Upper lobe of right lung (tissue), 1 donor: Measurements from ENCODE around the gene CD244. TPM values are rescaled to one million over a fixed set of nuclear protein-coding genes. Genes with fewer than 3 reads are reported as not detected.

ENCODE experiments used
- ATAC-seq: fragments of 200-7000 bp; cut with Tn5 transposase; one replicate; pipeline ENCODE4 v1.9.1; 2020; ENCODE audit warnings: mild to moderate bottlenecking, moderate library complexity
- DNase-seq: peaks from one replicate; pipeline ENCODE4 v3.0.0-alpha.2; 2020
- H3K27ac ChIP-seq: fragments of 200-600 bp; one replicate; pipeline ENCODE4 v1.8.0; 2022
- H3K27me3 ChIP-seq: fragments of 200-600 bp; one replicate; pipeline ENCODE4 v1.8.0; 2022; ENCODE audit warnings: mild to moderate bottlenecking
- H3K36me3 ChIP-seq: fragments of 200-600 bp; one replicate; pipeline ENCODE4 v1.8.0; 2022
- H3K4me1 ChIP-seq: fragments of 200-600 bp; one replicate; pipeline ENCODE4 v1.8.0; 2022
- H3K4me3 ChIP-seq: fragments of 200-600 bp; one replicate; pipeline ENCODE4 v1.8.0; 2022; ENCODE audit warnings: mild to moderate bottlenecking
- H3K9me3 ChIP-seq: fragments of 200-600 bp; one replicate; pipeline ENCODE4 v1.8.0; 2022
- intact Hi-C: fragments of 100-400 bp; cut with DNase I; formaldehyde crosslinking; loops from one replicate; pipeline ENCODE4 v1.11.0; 2022
- long read RNA-seq: library from polyadenylated mRNA; unstranded; transcript quantifications from one replicate; pipeline ENCODE4 v2.0.0, GENCODE V29; 2021
- total RNA-seq: library from RNA; stranded (reverse); fragmentation: NEBNext Ultra II Directional; extraction: Animal tissue kit (Norgen Biotek cat#: 25700); gene quantifications from one replicate; pipeline ENCODE4 v1.2.1, GENCODE V29; 2021
- TF ChIP-seq, protein P1 (sequence below): fragments of 200-600 bp; IDR thresholded peaks from one replicate; pipeline ENCODE4 v1.8.0; 2022; ENCODE audit warnings: antibody characterized with exemption
- donor health status: DM: no; HTN: yes; CAD: no; lungs with severe emphysema.

CD244 gene, protein sequence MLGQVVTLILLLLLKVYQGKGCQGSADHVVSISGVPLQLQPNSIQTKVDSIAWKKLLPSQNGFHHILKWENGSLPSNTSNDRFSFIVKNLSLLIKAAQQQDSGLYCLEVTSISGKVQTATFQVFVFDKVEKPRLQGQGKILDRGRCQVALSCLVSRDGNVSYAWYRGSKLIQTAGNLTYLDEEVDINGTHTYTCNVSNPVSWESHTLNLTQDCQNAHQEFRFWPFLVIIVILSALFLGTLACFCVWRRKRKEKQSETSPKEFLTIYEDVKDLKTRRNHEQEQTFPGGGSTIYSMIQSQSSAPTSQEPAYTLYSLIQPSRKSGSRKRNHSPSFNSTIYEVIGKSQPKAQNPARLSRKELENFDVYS
- 3.0 TPM for total RNA-seq
- long read RNA-seq, partial matches to known transcripts: 0 of 1 reads
- long read RNA-seq, other reads (novel, unspliced or antisense): 0 of 1 reads

DNA sequence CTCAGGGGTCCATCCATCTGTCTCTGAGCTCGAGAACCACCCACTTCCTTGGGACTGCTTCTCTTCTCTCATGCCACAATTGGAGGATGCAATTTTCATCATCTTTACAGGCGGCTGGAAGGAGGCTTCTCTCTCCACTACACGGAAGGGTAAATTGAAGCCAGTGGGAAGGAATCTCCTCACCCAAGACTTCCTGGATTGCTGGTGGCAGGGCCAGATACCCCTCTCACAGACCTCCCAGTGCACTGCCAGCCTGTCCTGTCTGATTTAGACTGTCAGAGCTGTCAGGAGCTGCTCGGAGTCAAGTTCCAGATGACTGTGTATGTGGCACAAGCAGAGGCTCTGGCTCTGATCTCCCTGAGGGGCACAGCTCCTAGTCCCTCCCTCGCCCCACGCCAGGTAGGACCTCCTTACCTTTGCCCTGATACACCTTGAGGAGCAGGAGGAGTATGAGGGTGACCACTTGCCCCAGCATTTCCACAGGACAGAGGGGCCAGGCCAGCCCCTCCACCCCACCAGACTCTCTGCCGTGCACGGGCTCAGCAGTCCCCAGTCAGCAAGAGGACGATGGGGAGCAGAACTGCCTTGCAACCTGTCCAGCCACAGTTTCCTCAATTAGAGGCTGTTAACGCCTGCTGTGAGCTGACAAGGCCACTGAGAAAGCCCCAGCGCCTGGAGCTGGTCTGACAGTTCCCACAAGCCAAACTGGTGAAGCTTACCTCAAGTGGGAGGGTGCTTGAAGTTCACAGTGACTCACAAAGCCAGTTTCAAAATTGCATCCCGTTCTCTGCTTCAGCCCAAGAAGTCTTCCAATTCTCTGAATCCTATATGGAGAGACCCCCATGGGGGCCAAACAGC lies at the start of gene CD244:
Gene CD244, minus strand, starts transcription at position 685 of the 858 bp plus-strand sequence. Its CDS starts 210 bp downstream, at position 475.
- ATAC-seq: peak; percentile 90
- intact Hi-C loops: no loop called here
- peak within 1 kb of the TSS; percentile 37 for H3K27ac ChIP-seq
- peak within 1 kb of the TSS; percentile 25 for H3K4me3 ChIP-seq
- no peaks in the 10 kb centered on the region for H3K9me3 ChIP-seq
- TF ChIP-seq, protein P1, sequence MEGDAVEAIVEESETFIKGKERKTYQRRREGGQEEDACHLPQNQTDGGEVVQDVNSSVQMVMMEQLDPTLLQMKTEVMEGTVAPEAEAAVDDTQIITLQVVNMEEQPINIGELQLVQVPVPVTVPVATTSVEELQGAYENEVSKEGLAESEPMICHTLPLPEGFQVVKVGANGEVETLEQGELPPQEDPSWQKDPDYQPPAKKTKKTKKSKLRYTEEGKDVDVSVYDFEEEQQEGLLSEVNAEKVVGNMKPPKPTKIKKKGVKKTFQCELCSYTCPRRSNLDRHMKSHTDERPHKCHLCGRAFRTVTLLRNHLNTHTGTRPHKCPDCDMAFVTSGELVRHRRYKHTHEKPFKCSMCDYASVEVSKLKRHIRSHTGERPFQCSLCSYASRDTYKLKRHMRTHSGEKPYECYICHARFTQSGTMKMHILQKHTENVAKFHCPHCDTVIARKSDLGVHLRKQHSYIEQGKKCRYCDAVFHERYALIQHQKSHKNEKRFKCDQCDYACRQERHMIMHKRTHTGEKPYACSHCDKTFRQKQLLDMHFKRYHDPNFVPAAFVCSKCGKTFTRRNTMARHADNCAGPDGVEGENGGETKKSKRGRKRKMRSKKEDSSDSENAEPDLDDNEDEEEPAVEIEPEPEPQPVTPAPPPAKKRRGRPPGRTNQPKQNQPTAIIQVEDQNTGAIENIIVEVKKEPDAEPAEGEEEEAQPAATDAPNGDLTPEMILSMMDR: no peak
- peaks cover 7% of the 10 kb centered on the region for H3K4me1 ChIP-seq
- no peaks in the 10 kb centered on the region for H3K27me3 ChIP-seq
- peak; percentile 72 for DNase-seq
- H3K36me3 ChIP-seq: no peaks in the 10 kb centered on the region

DNA sequence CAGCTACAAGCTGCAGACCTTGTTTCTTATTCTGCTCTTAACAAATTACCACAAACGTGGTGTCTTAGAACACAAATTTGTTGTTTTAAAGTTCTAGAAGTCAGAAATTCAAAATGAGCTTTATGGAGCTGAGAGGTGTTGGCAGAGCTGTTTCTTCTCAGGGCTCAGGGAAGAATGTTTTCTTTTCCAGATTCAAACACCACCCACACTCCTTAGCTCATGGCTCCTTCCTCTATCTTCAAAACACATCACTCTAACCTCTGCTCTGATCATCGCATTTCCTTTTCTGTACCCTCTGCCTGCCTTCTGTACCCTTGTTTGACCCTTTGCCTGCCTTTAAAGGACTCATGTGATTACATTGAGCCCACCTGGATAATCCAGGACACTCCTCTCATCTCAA lies 49.2 kb upstream of the CD244 start:
- Histone ChIP-seq H3K9me3 (no peaks in the 10 kb centered on the region), H3K27me3 (peaks cover 8% of the 10 kb centered on the region), H3K4me3 (no peak overlapping the region), H3K36me3 (no peaks in the 10 kb centered on the region), H3K4me1 (peaks cover 6% of the 10 kb centered on the region), H3K27ac (no peak overlapping the region)
- intact Hi-C loops: no loop called here
- TF ChIP-seq, protein P1: no peak
- DNase-seq (no peak), ATAC-seq (peak; percentile 22)

DNA sequence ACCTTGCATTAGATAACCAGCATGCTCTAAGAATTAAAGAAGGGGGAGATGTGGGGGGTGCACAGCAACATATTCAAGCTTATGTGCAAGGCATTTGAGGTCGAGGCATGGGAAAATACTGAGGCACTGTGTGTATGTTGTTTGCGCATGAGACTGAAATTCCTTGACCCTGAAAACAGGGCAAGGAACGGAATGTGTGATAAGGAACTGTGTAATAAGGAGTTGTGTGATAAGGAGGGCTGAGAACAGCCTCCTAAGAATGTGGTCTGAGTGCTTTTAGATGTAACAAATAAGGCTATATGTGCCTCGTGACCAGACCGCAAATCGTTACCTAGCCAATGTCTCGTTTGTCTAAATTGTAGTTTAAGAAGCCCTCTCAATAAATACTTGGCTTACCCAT lies 48.8 kb upstream of the CD244 start:
- Histone ChIP-seq H3K9me3 (no peaks in the 10 kb centered on the region), H3K27ac (no peak overlapping the region), H3K36me3 (no peaks in the 10 kb centered on the region), H3K4me1 (peaks cover 6% of the 10 kb centered on the region), H3K4me3 (no peak overlapping the region), H3K27me3 (peaks cover 8% of the 10 kb centered on the region)
- peak; percentile 90 for ATAC-seq
- intact Hi-C loops: no loop called here
- TF ChIP-seq, protein P1: no peak
- DNase-seq: no peak

DNA sequence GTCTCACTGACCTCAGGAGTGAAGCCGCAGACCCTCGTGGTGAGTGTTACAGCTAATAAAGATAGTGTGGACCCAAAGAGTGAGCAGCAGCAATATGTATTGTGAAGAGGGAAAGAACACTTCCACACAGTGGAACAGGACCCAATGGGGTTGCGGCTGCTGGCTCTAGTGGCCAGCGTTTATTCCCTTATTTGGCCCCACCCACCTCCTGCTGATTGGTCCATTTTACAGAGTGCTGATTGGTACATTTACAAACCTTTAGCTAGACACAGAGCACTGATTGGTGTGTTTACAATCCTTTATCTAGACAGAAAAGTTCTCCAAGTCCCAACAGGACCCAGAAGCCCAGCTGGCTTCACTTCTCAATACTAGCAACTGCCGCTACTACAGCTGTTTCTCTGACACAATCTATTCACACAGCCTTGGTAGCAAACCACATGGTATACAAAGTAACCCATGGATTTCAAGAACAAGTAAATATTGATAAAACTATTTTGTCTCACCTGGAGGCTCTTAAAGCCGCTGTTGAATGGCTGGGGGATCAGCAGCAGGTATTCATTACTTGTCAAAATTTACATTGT lies 47.6 kb upstream of the CD244 start:
- H3K9me3 ChIP-seq: no peaks in the 10 kb centered on the region
- DNase-seq (no peak), ATAC-seq (no peak)
- no peak overlapping the region for H3K4me3 ChIP-seq
- intact Hi-C loops: no loop called here
- peaks cover 8% of the 10 kb centered on the region for H3K27me3 ChIP-seq
- TF ChIP-seq, protein P1: no peak
- H3K4me1 ChIP-seq: peaks cover 13% of the 10 kb centered on the region
- H3K27ac ChIP-seq: no peak overlapping the region
- no peaks in the 10 kb centered on the region for H3K36me3 ChIP-seq

DNA sequence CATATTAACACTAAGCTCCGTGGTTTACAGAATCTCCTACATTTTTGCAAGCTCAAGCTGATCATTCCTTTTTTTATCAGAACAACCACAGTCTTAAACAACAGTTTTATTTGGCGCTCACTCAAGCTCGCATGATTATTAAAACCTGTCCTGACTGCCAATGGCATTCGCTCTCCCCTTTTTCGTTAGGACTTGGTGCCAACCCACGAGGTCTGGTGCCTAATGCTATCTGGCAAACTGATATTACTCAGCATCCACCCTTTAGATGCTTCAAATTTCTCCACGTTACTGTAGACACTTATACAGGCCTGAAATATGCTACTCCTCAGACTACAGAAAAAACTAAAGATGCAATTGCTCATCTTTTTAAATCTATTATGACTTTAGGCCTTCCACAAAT lies 45.3 kb upstream of the CD244 start:
- H3K9me3 ChIP-seq: no peaks in the 10 kb centered on the region
- H3K36me3 ChIP-seq: no peaks in the 10 kb centered on the region
- TF ChIP-seq, protein P1: no peak
- peaks cover 8% of the 10 kb centered on the region for H3K27me3 ChIP-seq
- no peak for DNase-seq
- no peak overlapping the region for H3K27ac ChIP-seq
- no peak overlapping the region for H3K4me3 ChIP-seq
- peaks cover 14% of the 10 kb centered on the region for H3K4me1 ChIP-seq
- ATAC-seq: peak; percentile 12
- intact Hi-C loops: no loop called here
